SW 1271 (cell line): Measurements from ENCODE around the gene RALGPS2.

ENCODE experiments used
- DNase-seq, 2 experiments: peaks; one replicate each; lab custom pipeline; 2025; lab: John Stamatoyannopoulos, UW

RALGPS2 gene

GRCh38 chr1:178864326-178864725 is 139.3 kb downstream of the RALGPS2 start:
- DNase-seq: no peak

- DNase-seq: no peak
These were observed 142.6 kb downstream of the RALGPS2 start for GRCh38 chr1:178867670-178868069.

GRCh38 chr1:178868706-178869105 is 143.7 kb downstream of the RALGPS2 start:
- no peak for DNase-seq

- DNase-seq: no peak
These were observed 144.2 kb downstream of the RALGPS2 start for GRCh38 chr1:178869119-178869697.

GRCh38 chr1:178870221-178870620 is 145.2 kb downstream of the RALGPS2 start:
- no peak for DNase-seq

- DNase-seq: no peak
These were observed 145.9 kb downstream of the RALGPS2 start, which contains the start of gene ANGPTL1 for GRCh38 chr1:178870944-178871343. Gene ANGPTL1, minus strand, starts transcription at chr1:178871077. Its CDS starts 5,301 bp downstream, at chr1:178865776.

GRCh38 chr1:178871551-178872320 is 146.7 kb downstream of the RALGPS2 start:
- DNase-seq: no peak

GRCh38 chr1:178874966-178875365 is 149.9 kb downstream of the RALGPS2 start:
- DNase-seq: no peak

GRCh38 chr1:178875936-178876335 is 150.9 kb downstream of the RALGPS2 start:
- no peak for DNase-seq

GRCh38 chr1:178877896-178878295 is 152.9 kb downstream of the RALGPS2 start:
- DNase-seq: no peak

- no peak for DNase-seq
These were observed 156.9 kb downstream of the RALGPS2 start for GRCh38 chr1:178881950-178882349.

- DNase-seq: no peak
These were observed 160.8 kb downstream of the RALGPS2 start for GRCh38 chr1:178885869-178886268.

GRCh38 chr1:178886551-178886950 is 161.5 kb downstream of the RALGPS2 start:
- DNase-seq: no peak

- no peak for DNase-seq
These were observed 170.9 kb downstream of the RALGPS2 start for GRCh38 chr1:178895928-178896327.

GRCh38 chr1:178898401-178898800 is 173.4 kb downstream of the RALGPS2 start:
- DNase-seq: no peak

GRCh38 chr1:178899402-178899801 is 174.4 kb downstream of the RALGPS2 start:
- no peak for DNase-seq

GRCh38 chr1:178901482-178902125 is 176.6 kb downstream of the RALGPS2 start:
- DNase-seq: no peak

- DNase-seq: no peak
These were observed 183.3 kb downstream of the RALGPS2 start for GRCh38 chr1:178908358-178908757.

- no peak for DNase-seq
These were observed 185.0 kb downstream of the RALGPS2 start for GRCh38 chr1:178910023-178910422.

GRCh38 chr1:178912597-178912996 is 187.6 kb downstream of the RALGPS2 start:
- DNase-seq: no peak

- no peak for DNase-seq
These were observed 191.6 kb downstream of the RALGPS2 start for GRCh38 chr1:178916448-178917174.

- DNase-seq: no peak
These were observed 193.3 kb downstream of the RALGPS2 start for GRCh38 chr1:178918308-178918707.
